GM12872 (cell line): ENCODE data around the gene F13B.

Experiments used
- CTCF ChIP-seq: IDR thresholded peaks from 3 replicates; pipeline ENCODE4 v1.5.1; 2011; ENCODE audit warnings: low read depth, mild to moderate bottlenecking, low read length, moderate library complexity; ENCODE audit not compliant: insufficient read depth

Gene F13B

DNA sequence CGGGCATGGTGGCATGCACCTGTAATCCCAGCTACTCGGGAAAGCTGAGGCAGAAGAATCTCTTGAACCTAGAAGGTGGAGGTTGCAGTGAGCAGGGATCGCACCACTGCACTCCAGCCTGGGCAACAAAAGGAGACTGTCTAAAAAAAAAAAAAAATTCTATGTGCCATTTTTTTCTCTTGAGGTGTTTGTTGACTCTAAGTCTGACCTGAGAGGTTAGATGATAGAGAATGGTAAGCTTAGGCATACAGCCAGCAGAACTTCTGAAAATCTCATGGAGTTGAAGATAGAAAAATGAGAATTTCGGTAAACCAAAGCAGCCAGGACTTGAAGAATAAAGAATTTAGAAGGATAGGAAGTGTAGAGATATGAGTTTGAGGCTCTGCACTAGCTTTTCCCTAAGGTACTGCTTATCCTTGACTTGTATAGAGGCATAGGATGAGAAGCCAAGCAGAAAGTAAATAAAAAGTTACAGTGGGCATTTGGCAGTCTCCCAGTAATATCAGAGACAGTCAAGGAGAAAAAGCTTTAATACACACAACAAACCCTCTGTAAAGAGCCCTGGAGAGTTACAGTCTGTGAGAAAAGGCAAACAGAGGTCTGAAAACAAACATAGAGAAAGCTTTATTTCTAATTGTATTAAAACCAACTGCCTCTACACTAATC, 24.3 kb downstream of the F13B start:
- TF ChIP-seq CTCF = no peak

- TF ChIP-seq CTCF = no peak
These were observed 25.3 kb downstream of the F13B start for GRCh38 chr1:197041486-197042353.

DNA sequence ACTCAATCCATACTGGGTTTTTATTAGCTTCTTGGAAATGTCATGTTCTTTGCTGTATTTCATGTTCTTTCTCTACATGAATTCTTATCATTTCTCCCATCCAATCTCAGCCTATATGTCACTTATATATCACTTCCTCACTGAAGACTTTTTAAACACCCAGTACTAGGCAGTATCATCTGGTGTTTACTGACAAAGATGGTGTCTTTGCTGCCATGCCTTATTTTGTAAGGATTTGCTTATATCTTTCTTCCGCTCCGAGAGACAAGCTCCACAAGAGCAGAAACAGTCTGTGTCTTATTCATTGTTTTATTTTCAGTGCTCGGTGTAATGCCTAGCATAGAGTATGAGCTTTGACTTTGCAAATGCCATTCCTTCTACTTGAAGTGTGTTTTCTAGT, 30.2 kb downstream of the F13B start:
- TF ChIP-seq CTCF = no peak

- TF ChIP-seq CTCF = no peak
These were observed 37.3 kb downstream of the F13B start for GRCh38 chr1:197029749-197030148.

- no peak for TF ChIP-seq CTCF
These were observed 39.7 kb downstream of the F13B start for GRCh38 chr1:197027359-197027758.

DNA sequence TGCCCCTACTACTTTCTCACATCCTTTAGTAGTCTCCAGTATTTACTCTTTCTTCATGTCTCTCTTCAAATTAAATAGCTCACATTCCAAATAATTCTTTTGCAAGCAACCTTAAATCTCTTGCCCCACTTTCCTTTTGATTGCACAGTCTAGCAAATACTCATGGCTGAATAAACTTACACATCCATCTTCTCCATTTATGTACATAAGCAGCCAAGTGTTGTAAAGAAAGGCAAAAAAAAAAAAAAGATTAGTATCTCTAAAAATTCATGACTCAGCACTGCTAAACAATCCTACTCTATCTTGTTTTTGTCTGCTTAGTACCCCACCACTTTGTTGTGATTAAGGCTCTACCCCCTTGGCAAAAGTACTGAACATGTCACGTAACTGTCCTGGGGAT, 42.6 kb downstream of the F13B start:
- TF ChIP-seq CTCF = no peak

DNA sequence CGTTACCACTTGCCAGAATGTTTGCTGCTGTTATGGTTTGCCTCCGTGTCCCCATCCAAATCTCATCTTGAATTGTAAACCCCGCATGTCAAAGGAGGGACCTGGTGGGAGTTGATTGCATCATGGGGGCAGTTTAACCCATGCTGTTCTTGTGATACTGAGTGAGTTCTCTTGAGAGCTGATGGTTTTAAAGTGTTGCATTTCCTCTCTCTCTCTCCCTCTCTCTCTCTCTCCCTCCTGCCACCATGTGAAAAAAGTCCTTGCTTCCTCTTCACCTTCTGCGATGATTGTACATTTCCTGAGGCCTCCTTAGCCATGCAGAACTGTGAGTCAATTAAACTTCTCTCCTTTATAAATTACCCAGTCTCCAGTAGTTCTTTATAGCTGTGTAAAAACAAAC, 45.3 kb downstream of the F13B start:
- TF ChIP-seq CTCF = no peak
